Stimulated activated CD8-positive, alpha-beta memory T cell treated with anti-CD3 and anti-CD28 coated beads, Interleukin-15, amount 100 ng/mL, for 1 hour (primary cell): Measurements from ENCODE around the gene WNT3A.

ENCODE experiments used
- DNase-seq: peaks from one replicate; pipeline ENCODE4 v3.0.0-alpha.2; 2020; ENCODE audit warnings: low read depth

The WNT3A gene

DNA sequence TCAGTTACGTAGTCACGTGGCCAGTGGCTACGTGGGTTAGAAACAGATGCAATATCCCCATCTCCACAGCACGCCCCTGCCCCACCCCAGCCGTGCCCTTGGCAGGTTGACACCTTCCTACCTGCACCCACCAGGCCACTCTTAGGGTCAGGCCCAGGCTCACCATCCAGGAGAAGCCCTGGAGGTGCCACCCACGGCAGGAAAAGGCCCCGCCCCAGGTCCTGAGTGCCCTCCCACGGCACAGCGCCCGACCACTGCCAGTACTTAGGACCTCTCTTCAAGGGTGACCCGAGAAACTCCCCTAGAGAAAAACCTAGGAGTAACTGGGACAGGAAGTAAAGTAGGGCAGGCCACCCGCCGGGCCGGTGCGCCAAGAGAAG, 94.8 kb downstream of the WNT3A start:
- DNase-seq, result no peak

GRCh38 chr1:228101994-228102790, 95.4 kb downstream of the WNT3A start:
- no peak for DNase-seq

DNA sequence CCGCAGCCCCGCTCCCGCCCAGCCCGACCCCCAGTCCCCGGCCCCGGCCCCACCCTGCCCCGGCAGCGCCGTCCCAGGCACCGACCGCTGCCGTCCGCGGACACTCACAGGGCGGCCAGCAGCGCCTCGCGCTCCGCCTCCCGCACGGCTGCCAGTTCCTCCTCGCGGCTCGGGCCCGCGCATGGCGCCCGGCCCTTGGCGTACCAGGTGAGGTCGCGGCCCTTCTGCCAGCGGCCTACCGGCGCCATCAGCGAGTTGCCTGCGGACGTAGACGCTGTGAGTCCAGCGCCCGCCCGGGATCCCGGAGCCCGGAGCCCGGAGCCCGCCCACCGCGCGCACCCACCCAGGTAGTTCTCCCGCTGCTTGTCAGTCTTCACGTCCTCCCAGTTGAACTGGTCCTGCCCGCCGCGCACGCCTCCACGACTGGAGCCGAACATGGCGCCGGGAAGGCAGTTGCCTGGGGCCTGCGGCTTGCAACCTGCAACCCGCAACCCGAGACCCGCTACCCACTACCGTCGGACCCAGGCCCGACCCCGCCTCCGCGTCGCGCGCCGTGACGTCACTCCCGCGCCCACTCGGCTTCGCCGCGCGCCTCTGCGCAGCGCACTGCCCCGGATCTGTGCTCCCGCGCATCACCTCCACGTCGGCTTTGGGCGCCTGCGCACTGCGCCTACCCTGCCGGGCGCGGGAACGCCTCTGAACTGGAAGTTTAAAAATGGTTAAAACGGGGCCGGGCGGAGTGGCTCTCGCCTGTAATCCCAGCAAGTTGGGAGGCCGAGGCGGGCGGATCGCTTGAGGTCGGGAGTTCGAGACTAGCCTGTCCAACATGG, 96.2 kb downstream of the WNT3A start, which contains the start of gene C1orf35:
C1orf35 (minus strand) TSS at position 535 of the 830 bp plus-strand sequence; CDS start at position 437, 98 bp downstream.
- peak; percentile 85 for DNase-seq

GRCh38 chr1:228104526-228105269, 97.9 kb downstream of the WNT3A start:
- no peak for DNase-seq

DNA sequence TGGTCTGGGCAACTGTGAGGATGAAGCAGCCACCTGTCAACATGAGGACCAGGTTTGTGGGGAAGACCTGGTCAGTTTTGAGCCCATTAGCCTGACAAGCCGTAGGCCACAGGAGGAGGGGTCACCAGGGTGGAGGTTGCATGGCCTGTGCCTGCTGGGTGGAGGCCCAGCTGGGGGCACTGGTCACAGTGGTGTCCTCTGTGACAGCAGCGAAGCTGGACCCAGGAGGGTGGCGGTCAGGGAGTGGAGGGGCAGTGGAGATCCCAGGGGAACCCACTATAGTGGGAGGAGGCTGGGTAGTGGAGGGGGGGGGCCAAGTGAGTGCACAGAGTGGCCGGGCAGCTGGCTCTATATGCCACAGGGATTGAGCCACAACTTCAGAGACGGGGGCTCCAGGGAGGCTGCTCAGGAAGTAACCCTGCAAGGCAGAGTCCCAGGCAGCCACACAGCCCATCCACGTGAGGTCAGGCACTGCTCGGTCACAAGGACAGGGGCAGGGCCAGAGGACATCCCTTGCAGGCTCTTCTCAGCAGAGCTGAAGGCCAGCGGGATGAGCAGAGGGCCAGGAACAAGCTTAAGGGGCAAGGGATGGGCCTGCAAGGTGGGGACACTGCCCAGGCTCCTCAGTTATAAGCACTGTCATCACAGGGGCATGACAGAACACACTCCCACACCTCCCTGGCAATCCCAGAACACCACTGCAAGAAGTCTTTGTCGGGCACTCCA, 98.6 kb downstream of the WNT3A start:
- no peak for DNase-seq

GRCh38 chr1:228105996-228106799, 99.4 kb downstream of the WNT3A start:
- no peak for DNase-seq

GRCh38 chr1:228106800-228107054, 99.9 kb downstream of the WNT3A start:
- DNase-seq, result no peak

DNA sequence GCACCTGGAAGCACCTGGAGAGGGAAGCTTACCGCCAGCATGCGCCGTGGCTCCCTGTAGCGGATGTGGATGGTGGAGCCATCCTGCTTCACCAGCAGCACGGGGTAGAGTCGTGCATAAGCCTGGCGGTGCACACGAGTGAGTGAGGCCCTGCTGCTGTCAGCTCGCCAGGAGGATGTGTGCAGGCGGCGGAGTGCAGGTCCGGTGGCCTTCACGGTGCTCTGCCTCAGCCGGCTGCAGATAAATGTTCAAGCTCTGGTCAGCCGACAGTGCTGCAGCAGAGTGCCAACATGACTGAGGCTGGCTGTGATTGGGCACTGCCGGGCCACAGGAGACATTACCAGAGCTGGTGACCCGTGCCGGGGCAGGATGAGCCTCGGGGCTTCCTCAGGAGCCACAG, 100.8 kb downstream of the WNT3A start:
- no peak for DNase-seq

DNA sequence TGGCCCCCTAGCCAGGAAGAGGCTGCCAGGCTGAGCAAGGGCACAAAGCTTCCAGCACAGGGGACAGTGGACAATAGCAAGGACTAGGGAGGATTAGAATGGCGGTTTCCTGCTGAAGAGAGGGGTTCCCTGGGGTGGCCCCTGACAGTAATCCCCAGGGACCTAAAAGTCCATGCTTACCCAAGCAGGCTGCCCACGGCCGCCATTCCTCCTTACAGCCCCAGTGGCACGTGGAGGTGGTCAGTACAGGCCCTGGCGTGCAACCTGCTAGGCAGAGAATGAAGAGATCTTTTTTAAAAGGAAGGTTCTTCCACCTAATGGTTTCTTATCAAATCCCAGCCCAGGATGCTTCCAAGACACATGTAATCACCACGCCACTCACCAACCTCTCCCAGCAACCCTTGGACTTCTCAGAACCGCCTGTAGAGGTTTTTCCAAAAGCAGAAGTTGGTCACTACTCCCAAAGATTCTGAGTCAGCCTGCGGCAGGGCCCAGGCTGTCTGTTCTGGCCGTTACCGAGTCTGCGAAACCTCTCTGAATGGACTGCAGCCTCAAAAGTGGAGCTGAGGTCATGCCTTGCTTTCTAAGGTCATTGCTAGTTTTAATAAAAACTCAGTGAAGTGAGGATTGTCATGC, 101.4 kb downstream of the WNT3A start:
- DNase-seq, result no peak

GRCh38 chr1:228108742-228109072, 101.9 kb downstream of the WNT3A start:
- DNase-seq, result no peak

DNA sequence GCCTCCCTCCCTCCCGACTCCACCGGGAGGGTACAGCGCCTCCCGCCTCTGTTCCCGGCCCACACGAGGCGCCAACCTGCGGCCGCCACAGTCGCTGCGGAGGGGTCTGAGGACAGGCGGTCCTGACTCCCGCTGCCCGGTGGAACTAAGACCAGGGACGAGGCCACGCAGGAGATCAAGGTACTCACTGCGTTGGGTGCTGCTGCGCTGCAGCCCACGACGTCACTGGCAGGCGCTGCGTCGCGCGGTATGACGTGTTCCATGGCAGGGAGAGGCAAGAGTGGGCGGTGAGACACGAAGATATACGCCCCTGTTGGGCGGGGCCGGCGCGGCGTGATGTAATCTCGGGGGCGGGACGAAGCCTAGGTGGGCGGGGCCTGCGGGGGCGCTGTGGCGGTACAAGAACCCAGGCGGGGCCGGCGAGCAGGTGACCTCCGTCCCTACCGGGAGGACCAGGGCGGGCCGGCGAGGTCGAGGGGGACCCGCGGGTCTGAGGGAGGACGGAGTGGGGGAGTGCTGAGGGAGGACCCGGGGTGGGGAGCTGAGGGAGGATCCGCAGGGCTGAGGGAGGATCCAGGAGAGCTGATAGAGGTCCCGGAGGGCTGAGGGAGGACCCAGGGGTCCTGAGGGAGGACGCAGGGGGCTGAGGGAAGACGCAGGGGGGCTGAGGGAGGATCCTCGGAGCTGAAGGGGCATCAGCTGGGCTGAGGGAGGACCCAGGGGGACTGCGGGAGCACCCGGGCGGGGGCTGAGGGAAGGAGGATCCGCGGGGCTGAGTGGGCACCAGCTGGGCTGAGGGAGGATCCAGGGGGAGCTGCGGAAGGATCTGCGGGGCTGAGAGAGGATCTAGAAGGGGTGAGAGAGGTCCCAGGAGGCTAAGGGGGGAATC, 102.5 kb downstream of the WNT3A start, which contains the start of gene MRPL55:
MRPL55 (minus strand) TSS at position 227 of the 889 bp plus-strand sequence. CDS start 1,039 bp downstream, outside the sequence.
- peak; percentile 99 for DNase-seq

DNA sequence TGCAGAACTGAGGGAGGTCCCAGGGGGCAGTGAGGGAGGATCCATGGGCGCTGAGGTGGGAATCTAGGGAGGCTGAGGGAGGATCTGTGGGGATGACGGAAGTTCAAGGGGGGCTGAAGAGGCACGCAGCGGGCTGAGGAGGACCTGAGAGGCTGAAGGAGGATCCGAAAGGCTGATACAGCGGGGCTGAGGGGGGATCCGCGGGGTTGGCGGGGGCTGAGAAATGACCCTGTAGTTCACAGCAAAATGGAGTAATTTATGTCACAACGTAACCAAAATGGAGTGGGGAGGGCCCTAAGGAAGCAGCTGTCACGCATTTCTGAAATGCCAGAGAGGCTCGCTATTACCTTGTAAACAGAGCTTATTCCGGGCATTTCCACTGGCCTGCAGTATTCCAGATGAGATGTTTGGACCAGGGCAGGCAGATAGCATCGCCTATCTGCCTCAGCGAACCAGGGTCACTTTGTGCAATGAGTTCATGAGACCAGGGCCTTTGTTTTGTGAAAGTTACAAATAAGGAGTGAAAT, 103.2 kb downstream of the WNT3A start:
- DNase-seq, result no peak

DNA sequence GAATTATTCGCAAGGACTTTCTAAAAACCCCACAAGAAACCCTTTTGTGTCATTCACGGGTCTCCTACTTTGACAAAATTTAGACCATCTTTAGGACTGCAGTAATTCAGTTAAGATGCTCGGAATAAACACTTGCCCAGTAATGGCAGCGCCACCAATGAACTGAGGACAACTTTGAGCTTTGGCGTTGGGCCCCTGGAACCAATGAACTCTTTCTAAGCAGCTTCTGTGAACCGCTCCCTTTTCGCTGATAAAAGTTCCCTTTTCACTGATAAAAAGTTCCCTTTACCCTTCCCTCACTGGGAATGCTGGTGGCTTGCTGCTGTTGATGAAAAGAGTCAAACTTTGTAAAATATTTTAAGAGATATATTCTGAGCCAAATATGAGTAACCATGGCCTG, 103.8 kb downstream of the WNT3A start:
- DNase-seq, result no peak
